ENCODE data around the gene LAMA2. TPM values are rescaled to one million over a fixed set of nuclear protein-coding genes. Genes with fewer than 3 reads are reported as not detected.

The LAMA2 gene
- total RNA-seq, 1 experiment from 2014 or later: 0.02 TPM

- no peak for TF ChIP-seq CTCF (IDR thresholded peaks at IDR 0.05; ENCODE audit: insufficient read depth in 1 of 2, low read depth in 1 of 2, low read length in 1 of 2, severe bottlenecking in 1 of 2, unreplicated experiment in 1 of 2)
- ChIA-PET POLR2A (no interaction called here), CTCF (no interaction called here)
- H3K27me3 ChIP-seq (replicated peaks; ENCODE audit: control insufficient read depth, insufficient read depth, low read length): no peaks in the 10 kb centered on the region
- H3K9me3 ChIP-seq: no peaks in the 10 kb centered on the region
- Mint-ChIP-seq H3K36me3 (ENCODE audit: insufficient read depth, unreplicated experiment) (no peaks in the 10 kb centered on the region), H3K27ac (ENCODE audit: unreplicated experiment) (no peak overlapping the region), H3K4me3 (ENCODE audit: unreplicated experiment) (no peak overlapping the region), H3K4me1 (ENCODE audit: low read depth, unreplicated experiment) (no peaks in the 10 kb centered on the region), H3K27me3 (ENCODE audit: insufficient read depth, unreplicated experiment) (peaks cover 5% of the 10 kb centered on the region), H3K9me3 (ENCODE audit: unreplicated experiment) (no peaks in the 10 kb centered on the region)
- no TSS peak for BruUV-seq (replicated peaks)
- DNase-seq: no peak
- H3K4me1 ChIP-seq: no peaks in the 10 kb centered on the region
- no peak overlapping the region for H3K4me3 ChIP-seq (ENCODE audit: low read depth, low read length)
- intact Hi-C loops (cut with micrococcal nuclease; ENCODE audit: unreplicated experiment): no loop called here
- no peaks in the 10 kb centered on the region for H3K36me3 ChIP-seq (ENCODE audit: control insufficient read depth, insufficient read depth, low read length)
Measured at GRCh38 chr6:129324345-129324744, 441.4 kb downstream of the LAMA2 start.

- Mint-ChIP-seq H3K4me3 (ENCODE audit: unreplicated experiment) (no peak overlapping the region), H3K36me3 (ENCODE audit: insufficient read depth, unreplicated experiment) (no peaks in the 10 kb centered on the region), H3K4me1 (ENCODE audit: low read depth, unreplicated experiment) (no peaks in the 10 kb centered on the region), H3K27ac (ENCODE audit: unreplicated experiment) (no peak overlapping the region), H3K9me3 (ENCODE audit: unreplicated experiment) (no peaks in the 10 kb centered on the region), H3K27me3 (ENCODE audit: insufficient read depth, unreplicated experiment) (peaks cover 5% of the 10 kb centered on the region)
- intact Hi-C loops (cut with micrococcal nuclease; ENCODE audit: unreplicated experiment): no loop called here
- no TSS peak for BruUV-seq (replicated peaks)
- no peak for DNase-seq
- no peak overlapping the region for H3K4me3 ChIP-seq (ENCODE audit: low read depth, low read length)
- TF ChIP-seq CTCF (IDR thresholded peaks at IDR 0.05; ENCODE audit: insufficient read depth in 1 of 2, low read depth in 1 of 2, low read length in 1 of 2, severe bottlenecking in 1 of 2, unreplicated experiment in 1 of 2): no peak
- CTCF ChIA-PET: no interaction called here
- H3K27me3 ChIP-seq (replicated peaks; ENCODE audit: control insufficient read depth, insufficient read depth, low read length): no peaks in the 10 kb centered on the region
- H3K36me3 ChIP-seq (ENCODE audit: control insufficient read depth, insufficient read depth, low read length): no peaks in the 10 kb centered on the region
- POLR2A ChIA-PET: no interaction called here
- no peaks in the 10 kb centered on the region for H3K4me1 ChIP-seq
- no peaks in the 10 kb centered on the region for H3K9me3 ChIP-seq
Measured at GRCh38 chr6:129329678-129330077, 446.7 kb downstream of the LAMA2 start.

GRCh38 chr6:129331450-129332138 lies 448.7 kb downstream of the LAMA2 start:
- peaks cover 5% of the 10 kb centered on the region for H3K27me3 Mint-ChIP-seq (ENCODE audit: insufficient read depth, unreplicated experiment)
- H3K9me3 Mint-ChIP-seq (ENCODE audit: unreplicated experiment): no peaks in the 10 kb centered on the region
- H3K4me3 Mint-ChIP-seq (ENCODE audit: unreplicated experiment): no peak overlapping the region
- no peaks in the 10 kb centered on the region for H3K36me3 Mint-ChIP-seq (ENCODE audit: insufficient read depth, unreplicated experiment)
- H3K4me1 Mint-ChIP-seq (ENCODE audit: low read depth, unreplicated experiment): no peaks in the 10 kb centered on the region
- CTCF ChIA-PET: no interaction called here
- DNase-seq: no peak
- no peaks in the 10 kb centered on the region for H3K9me3 ChIP-seq
- H3K4me1 ChIP-seq: no peaks in the 10 kb centered on the region
- POLR2A ChIA-PET: no interaction called here
- TF ChIP-seq CTCF (IDR thresholded peaks at IDR 0.05; ENCODE audit: insufficient read depth in 1 of 2, low read depth in 1 of 2, low read length in 1 of 2, severe bottlenecking in 1 of 2, unreplicated experiment in 1 of 2): no peak
- BruUV-seq (replicated peaks): no TSS peak
- intact Hi-C loops (cut with micrococcal nuclease; ENCODE audit: unreplicated experiment): no loop called here
- no peak overlapping the region for H3K4me3 ChIP-seq (ENCODE audit: low read depth, low read length)
- H3K27ac Mint-ChIP-seq (ENCODE audit: unreplicated experiment): no peak overlapping the region
- no peaks in the 10 kb centered on the region for H3K27me3 ChIP-seq (replicated peaks; ENCODE audit: control insufficient read depth, insufficient read depth, low read length)
- H3K36me3 ChIP-seq (ENCODE audit: control insufficient read depth, insufficient read depth, low read length): no peaks in the 10 kb centered on the region
